HG03039 (cell line): ENCODE results near the gene SPAG17.

Experiments
- ATAC-seq: cut with Tn5 transposase; IDR thresholded peaks from one replicate; pipeline ENCODE4 v1.9.1; 2021; ENCODE audit warnings: mild to moderate bottlenecking, moderate library complexity; ENCODE audit not compliant: unreplicated experiment

SPAG17 gene

DNA sequence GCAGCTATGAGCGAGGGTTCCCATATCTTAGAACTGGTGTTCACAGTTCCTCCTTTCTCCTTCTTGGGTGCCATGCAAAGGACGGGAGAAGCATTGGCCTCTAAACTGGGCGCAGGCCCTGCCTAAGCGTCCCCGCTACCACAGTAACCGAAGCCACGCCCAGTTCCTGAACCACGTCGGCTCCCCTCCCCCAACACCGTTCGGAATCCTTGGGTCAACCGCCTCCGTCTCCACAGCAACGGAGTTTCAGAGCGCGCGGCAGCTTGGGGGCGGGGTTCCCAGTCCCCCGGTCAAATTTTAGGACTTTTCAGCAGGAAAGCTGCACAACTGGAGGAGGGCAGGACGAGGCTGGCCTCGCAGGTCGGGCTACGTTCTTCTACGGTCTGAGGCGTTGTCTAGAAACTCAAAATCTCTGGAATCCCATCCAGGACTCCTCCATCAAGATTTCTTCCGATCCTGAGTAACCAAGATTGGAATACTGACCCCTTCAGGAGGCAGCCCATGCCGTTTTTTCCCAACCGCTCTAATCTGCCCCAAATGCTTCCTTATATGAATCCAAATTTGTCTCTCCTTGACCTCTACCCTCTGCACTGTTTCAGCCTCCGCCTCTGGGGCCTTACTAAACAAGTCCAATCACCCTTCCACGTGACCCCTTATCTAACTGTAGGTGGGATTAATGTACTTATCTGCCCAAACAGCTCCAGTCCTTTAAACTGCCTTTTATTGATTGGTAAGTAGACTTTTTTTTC, at the start of gene SPAG17:
TSS of gene SPAG17 (minus strand) at position 145 of the 749 bp plus-strand sequence. CDS start at position 74, 71 bp downstream.
- ATAC-seq = no peak

DNA sequence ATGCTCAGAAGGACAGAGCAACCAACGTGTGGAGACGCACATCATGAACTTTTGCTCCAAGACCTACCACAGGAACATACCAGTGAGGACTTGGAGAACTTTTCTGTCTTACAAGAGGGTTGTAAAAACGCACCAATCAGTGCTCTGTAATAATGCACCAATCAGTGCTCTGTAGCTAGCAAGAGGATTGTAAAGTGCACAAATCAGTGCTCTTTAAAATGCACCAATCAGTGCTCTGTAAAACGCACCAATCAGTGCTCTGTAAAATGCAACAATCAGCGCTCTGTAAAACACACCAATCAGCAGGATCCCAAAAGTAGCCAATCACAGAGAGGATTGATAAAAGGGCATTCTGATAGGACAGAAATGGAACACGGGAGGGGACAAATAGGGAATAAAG, 40.4 kb upstream of the SPAG17 start:
- no peak for ATAC-seq

DNA sequence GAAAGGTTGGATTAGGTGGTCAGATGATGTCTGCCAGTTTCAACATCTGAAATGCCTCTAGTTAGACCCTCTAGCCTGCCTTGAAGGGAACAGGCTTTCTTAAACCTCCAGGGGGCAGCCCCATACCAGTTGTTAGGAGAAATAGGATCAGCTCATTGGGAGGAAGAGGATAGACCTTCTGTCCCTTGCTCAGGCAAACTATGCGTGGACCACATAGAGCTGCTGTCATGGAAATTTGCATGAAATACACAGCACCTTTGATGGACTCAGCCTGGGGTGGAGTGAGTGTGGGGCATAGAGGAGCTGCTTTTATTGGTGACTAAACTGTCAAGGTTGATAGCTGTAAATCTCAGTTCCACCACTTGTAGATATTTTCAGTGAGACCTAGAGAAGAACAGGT, 38.4 kb upstream of the SPAG17 start:
- no peak for ATAC-seq

DNA sequence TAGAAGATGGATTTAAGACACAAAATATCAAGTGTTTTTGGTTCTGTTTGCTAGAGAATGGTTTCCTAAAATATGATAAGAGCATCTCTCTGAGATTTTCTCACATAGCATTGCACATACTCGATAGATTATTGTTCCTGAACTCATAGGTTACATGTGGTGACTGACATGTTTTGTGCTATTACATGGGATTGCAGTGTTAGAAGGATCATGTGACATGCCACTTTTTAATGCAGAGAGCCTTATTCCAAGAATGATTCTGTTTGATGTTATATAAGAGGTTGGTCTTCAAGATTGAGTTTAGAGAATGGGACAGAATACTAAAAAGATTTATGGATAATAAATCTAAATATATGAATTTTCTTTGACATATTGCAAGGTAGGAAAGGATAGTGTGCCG, 34.4 kb upstream of the SPAG17 start:
- no peak for ATAC-seq

DNA sequence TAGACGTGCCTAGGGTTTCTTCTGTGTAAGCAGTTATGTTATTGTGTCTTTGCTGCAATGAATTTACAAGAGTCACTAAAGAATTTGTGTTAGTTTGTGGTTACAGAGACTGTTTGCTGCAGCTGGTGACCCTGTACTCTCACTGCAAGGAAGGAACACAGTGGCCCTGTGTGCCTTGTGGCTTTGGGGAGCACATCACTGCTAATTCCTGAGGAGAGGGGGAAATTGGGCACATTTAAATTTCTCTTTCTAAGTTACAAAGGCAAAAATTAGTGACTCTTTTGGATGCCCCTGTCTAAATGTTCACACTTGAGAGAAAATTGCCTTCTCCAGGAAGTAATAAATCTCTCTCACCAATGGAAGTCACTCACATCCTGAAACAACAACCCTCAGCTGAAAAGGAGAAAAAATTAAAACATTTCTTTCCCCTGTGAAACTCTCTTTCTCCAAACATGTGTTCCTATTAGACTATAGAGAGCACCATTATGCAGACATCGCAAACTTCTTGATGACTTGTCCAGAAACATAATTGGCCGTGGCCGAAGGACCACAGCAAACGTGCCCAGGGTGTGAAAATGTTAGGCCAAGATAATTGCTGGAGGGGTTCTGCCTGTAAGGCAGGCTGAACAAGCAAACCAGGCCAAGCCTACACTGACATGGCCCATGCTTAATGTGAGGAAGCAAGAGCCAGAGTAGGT, 32.3 kb upstream of the SPAG17 start:
- no peak for ATAC-seq

DNA sequence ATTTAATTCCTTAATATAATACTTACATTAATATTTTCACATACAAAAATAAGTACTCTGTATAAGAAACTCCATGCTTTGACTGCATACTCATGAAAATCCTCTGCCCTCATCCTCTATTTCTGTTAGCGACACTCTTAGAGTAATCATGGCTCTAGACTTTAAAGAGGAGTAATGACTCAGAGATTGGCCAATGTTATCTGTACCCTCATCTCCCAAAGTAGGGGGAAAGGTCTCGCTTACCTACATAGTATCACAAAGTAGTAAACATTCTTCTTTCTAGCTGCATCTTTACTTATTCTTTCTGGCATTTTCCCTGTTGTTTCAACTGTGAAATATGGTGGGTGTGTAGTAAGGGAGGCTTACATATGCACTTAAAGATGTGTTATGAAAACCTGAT, 29.8 kb upstream of the SPAG17 start:
- ATAC-seq = no peak

DNA sequence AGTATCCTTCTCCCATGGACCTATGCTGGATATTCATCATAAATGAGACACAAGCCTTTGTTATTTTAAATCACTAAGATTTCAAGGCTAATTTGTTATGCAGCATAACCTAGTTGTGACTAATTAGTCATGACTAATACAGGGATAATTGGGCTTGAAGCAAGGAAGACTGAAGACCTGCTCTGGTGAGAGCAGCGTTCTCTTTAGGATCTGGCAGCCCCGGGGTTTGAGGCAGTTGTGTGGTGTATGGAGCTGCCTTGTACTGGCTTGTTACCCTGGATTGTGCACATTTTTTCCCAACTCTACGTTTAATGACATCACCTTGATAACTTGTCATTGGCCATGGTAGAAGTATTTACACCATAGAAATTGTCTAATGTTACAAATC, 25.7 kb upstream of the SPAG17 start:
- ATAC-seq = no peak

DNA sequence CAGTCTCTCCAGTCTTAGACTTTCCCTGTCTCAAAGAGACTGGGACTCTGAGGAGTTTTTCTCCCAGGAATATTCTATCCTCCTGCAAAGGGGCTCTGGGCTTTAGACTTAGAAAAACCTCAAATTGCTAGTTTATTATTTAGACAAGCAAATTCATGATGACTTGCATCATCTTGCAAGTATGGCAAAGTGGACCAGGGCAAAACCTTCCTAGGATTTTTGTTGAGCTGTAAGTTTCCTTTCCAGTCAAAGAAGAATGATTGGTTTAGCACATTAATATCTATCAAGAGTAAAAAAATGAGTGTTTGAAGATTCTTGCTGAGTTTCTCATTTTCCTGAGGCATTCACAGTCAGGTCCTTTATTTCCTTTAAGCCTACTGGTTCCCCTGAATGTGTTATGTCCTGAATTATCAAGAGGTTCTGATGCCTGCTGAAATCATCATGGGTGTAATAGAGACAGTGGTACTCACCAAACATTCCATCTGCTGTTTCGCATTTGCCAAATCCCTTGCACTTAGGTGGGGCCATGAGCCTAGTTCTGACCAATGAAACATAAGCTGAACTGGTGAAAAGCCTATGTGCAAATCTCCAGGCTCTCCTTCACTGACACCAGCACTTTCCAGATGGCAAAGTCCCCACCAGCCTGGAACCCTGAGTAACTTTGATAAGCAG, 25.2 kb upstream of the SPAG17 start:
- ATAC-seq = no peak

DNA sequence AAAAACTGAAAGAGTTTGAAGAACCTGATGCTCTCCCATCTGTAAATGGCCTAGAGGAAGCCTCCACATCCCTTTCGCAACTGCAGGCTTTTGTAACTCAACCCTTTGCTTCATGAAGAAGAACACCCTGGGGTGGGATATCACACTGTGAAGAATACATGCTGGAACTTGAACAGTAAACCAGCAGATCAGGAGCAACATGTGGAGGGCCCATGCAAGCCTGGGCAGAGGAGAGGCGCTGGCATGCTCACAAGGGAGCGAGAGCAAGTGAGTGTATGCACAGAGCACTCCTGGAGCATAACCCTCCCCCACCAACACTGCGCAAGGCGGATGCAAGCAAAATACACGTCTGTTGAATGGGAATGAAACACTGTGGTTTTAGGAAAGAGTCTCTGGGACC, 24.6 kb upstream of the SPAG17 start:
- no peak for ATAC-seq

DNA sequence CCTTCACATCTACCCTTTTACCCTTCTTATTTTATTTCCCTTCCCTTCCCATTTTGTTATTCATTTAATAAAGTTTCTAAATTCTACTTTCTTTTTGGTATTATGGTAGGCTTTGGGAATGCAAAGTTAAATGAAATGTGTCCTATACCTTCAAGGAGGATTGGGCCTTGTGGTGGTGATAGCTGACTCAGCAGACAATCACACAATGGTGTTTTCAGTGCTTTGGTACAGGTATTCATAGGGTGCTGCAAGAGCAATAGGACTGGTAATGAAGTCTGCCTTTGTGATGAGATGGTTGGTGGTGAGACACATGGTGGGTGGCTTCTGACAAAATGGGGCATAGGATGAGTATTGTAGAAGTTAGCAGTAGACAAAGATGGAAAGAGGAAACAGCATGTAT, 21.9 kb upstream of the SPAG17 start:
- no peak for ATAC-seq

DNA sequence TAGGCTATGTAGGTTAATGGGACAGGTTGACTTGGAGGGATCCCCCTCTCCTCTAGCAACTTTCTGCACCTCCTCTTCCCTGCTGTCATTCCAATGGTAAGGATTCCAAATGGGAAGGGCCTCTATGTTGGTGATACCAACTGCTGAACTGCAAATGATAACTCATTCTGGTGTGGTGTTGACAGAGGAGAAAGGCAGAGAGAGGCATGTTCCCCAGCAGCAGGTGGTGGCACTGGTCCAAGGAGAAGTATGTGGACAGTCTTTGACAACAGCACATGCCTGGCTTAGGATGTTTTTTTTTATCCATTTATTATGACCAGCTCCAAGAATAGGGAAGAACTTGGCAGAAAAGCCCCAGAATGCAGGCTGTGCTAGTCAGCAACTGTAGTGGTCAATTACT, 19.6 kb upstream of the SPAG17 start:
- no peak for ATAC-seq

DNA sequence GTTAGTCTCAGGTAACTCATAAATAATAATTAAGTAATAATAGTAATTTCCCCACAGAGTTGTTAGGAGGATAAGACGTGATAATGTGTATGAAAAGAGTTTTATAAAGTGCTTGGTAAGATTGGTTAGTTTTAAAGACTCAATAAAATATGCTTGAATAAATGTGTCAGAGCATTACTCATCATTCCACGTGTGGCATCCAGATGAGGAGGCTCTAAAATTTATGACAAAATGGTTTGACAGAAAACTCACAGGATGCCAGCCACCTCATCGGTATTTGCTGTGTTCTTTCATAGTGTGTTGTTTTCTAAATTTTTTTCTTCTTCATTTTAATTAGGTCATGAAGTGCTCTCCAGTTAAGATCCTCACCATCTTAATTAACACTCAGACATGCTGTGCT, 19.1 kb upstream of the SPAG17 start:
- ATAC-seq = no peak

DNA sequence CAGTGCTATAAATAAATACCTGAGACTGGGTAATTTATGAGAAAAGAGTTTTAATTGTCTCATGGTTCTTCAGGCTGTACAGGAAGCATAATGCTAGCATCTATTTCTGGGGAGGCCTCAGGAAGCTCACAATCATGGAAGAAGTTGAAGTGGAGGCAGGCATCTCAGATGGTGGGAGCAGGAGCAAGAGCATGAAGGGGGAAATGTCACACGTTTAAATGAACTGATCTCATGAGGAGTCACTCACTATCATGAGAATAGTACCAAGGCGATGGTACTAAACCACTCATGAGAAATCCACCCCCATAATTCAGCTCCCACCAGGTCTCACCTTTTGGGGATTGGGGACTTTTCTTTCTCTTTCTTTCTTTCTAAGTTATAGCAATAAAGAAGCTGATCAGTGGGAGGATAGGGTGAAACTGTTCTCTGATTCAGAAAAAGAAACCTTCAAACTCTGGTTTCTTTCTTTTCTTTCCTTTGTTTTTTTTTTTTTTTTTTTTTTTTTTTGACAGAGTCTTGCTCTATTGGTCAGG, 17.1 kb upstream of the SPAG17 start:
- no peak for ATAC-seq

DNA sequence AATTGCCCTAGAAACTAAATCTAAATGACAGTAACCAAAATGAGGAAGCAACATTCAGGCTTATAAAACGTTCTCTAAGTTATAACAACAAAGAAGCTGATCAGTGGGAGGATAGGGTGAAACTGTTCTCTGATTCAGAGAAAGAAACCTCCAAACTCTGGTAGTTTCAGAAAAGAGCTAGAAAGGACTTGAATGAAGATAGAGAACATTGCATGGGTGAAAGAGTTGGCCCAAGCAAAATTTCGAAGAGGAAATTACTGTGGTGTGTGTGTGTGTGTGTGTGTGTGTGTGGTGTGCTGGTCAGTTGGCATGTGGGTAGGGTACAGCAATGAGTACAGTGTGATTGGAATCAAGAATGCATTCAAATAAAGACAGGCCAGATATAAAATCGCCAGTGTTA, 16.5 kb upstream of the SPAG17 start:
- ATAC-seq = no peak

DNA sequence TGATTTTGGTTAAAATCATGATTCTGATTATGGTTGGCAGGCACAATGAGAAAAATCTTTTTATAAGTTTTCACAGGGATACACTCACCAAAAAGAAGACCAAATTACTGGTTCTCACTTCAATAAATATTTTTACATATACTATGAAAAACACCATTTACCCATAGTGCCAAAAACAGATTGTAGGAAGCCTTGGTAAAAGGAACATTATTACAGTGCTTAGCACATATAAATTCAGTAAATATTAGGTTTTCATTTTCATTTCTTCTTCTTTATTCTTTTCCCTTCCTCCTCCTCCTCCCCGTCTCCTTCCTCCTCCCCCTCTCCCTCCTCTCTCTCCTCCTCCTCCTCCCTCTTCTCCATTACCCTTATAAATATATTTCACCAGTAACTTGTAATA, 15.8 kb upstream of the SPAG17 start:
- no peak for ATAC-seq

DNA sequence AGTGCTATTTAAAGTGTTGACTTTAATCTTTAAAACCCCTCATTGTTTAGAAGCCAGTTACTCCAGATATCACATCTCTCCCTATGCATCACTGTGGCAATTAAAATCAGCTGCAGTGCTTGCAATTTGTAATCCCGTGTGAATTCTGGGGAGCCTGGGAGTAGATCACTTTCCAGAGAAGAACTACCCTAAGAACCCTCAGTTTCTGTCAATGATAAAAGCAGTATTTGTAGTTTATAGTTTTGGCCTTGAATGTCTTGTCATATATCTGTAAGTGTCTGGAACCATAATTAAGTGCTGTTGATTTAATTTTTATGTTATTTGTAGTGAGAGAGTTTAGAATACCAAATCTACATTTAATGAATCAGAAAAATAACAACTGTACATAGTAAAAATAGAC, 5.5 kb upstream of the SPAG17 start:
- no peak for ATAC-seq

DNA sequence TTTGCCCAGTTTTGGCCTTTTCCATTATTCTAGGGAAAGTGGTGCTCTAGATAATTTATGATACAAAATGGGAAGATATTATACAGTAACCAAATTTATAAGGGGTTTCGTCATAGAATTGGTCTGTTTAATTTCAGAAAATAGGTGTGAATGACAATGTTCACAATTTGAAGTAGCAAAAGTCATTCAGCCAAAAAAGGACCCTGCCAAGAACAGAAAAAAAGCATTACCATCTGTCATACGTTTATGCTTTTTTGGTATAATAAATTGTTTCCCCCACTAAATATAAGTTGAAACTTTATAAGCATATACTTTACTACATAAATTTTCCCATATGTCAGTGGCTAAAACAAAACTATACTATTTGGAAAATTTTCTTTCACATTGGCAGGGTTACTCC, 4.5 kb upstream of the SPAG17 start:
- ATAC-seq = no peak

DNA sequence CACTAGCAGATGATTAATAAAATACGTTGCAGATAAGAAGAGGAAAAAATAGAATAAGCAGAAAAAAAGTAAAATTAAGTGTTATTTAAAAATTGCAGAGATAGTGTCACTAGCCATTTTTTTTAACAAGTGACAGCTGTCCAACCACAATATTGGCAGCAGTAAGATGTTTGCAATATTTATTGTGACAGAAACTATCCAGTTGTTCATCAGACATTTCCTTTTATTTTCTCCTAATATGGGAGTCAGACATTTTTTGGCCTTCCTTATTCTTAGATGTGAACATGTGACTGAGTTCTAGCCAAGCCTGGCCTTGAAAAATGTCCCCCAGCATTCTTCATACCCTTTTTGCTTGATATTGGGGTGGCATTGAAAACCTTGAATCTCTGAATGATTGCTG, 3.4 kb upstream of the SPAG17 start:
- no peak for ATAC-seq

DNA sequence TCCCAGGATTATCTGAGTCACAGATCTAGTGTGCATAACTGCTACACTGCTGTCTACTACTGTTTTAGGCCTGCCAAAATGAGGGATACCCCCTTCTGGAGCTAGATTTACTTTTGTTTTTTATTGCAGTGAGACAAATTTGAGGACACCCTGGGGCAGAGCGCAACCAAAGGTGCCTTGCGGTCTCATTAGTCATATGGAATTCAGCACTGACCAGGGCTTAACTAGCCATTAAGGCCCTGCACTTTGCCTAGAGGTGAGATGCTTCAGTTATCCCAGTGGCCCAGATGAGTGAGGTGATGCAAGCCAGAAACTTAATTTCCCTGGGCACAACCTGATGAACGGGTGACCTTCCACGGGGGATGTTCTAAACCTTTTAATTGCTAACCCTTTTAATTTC, 998 bp upstream of the SPAG17 start:
- no peak for ATAC-seq

DNA sequence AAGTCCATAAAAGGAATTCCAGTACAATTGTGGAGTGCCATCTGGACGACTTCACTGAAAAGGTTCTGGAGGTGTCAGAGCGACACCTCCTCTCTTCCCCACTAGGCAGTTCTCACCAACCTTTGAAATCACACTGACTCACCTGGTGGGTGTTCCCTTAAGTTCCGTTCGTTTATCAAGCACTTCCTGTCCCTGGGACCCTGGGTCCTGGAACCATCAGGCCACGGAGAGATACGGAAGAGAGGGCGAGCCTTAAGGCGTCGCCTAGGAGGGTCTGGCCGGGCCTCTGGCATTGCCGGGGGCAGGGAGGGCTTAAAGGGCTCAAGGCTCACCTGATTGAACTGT, 317 bp downstream of the SPAG17 start:
- no peak for ATAC-seq

DNA sequence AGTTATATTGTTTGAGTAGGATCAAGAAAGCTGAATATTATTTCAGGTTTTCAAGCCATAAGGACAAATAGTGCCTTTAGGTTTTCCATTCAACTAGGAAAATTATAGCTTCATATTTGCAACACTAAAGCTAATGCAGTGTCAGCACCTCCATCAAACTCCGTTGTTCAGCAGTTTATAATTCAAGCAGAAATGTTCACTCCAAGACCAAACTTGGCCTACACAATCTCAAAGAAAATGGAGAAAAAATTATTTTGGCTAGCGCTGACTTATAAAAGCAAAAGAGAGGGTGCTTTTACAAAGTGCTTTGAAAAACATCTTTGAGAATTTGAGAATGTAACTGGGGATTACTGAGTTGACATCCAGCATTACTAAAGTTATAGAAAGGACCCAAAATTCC, 1.4 kb downstream of the SPAG17 start:
- ATAC-seq = no peak

DNA sequence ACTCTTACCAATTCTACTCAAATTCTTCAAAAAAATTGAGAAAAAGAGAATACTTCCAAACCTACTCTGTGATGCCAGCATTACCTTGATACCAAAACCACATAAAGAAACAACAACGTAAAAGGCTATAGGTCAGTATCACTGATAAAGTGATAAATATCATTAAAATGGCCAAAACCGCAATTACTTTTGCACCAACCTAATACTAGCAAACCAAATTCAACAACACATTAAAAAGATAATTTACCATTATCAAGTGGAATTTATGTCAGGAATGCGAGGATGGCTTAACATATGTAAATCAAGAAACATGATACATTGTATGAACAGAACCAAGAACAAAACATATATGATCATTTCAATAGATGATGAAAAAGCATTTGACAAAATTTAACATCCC, 7.0 kb downstream of the SPAG17 start:
- no peak for ATAC-seq
